Sigmoid colon (tissue), 4 donors: ENCODE measurements around the gene CCT6A.

ENCODE experiments used
- EP300 ChIP-seq, 4 donors: sonication (generic); formaldehyde crosslinking; IDR thresholded peaks; one replicate each; pipeline ENCODE4 v1.6.1; 2017; ENCODE audit warnings: antibody characterized with exemption in 4 of 4
- POLR2AphosphoS5 ChIP-seq, 4 donors: sonication (generic); formaldehyde crosslinking; IDR thresholded peaks; one replicate each; pipeline ENCODE4 v1.6.1; 2017; ENCODE audit warnings: antibody characterized with exemption in 4 of 4
- TF ChIP-seq, protein P1 (sequence below), 4 experiments: fragments of 450-650 bp in 3 of 4; fragments of 200-600 bp in 1 of 4; IDR thresholded peaks; one replicate each; pipeline ENCODE4 v1.5.1; 2016 to 2019; ENCODE audit warnings: antibody characterized with exemption in 4 of 4, mild to moderate bottlenecking in 3 of 4, moderate library complexity in 2 of 4

DNA sequence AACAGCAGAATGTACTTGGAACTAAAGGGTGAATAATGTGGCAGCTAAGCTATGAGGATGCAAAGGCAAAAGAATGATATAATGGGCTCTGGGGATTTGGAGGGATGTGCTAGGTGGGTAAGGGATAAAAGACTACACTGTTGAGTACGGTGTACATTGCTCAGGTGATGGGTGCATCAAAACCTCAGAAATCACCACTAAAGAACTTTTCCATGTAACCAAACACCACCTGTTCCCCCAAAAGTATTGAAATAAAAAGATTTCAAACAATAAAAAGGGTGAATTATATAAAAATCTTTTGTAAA is 56.3 kb downstream of the CCT6A start:
- TF ChIP-seq EP300 (IDR thresholded peaks at IDR 0.05) (no peak), POLR2AphosphoS5 (IDR thresholded peaks at IDR 0.05) (no peak)
- TF ChIP-seq, protein P1, sequence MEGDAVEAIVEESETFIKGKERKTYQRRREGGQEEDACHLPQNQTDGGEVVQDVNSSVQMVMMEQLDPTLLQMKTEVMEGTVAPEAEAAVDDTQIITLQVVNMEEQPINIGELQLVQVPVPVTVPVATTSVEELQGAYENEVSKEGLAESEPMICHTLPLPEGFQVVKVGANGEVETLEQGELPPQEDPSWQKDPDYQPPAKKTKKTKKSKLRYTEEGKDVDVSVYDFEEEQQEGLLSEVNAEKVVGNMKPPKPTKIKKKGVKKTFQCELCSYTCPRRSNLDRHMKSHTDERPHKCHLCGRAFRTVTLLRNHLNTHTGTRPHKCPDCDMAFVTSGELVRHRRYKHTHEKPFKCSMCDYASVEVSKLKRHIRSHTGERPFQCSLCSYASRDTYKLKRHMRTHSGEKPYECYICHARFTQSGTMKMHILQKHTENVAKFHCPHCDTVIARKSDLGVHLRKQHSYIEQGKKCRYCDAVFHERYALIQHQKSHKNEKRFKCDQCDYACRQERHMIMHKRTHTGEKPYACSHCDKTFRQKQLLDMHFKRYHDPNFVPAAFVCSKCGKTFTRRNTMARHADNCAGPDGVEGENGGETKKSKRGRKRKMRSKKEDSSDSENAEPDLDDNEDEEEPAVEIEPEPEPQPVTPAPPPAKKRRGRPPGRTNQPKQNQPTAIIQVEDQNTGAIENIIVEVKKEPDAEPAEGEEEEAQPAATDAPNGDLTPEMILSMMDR (IDR thresholded peaks at IDR 0.05): no peak
